AG04450 (cell line): ENCODE results near the gene TMX4. TPM values are rescaled to one million over a fixed set of nuclear protein-coding genes. Genes with fewer than 3 reads are reported as not detected.

Experiments
- CTCF ChIA-PET: fragments of 300-600, 350-600 bp; formaldehyde crosslinking; extraction: SDS; loops from one replicate; lab custom pipeline; 2022; ENCODE audit warnings: antibody characterized with exemption, inconsistent platforms; lab: Charles Lee
- POLR2A ChIA-PET: fragments of 350-600 bp; formaldehyde crosslinking; extraction: SDS; loops from one replicate; lab custom pipeline; 2021; ENCODE audit warnings: antibody characterized with exemption, inconsistent platforms; lab: Yijun Ruan, JAX
- DNase-seq: peaks from one replicate; pipeline ENCODE4 v3.0.0-alpha.2; 2011; ENCODE audit warnings: low read depth, low spot score
- H3K27ac ChIP-seq: one replicate; pipeline ENCODE4 v1.5.1; 2012; ENCODE audit warnings: low read depth, low read length, control low read depth
- H3K27me3 ChIP-seq: one replicate; pipeline ENCODE4 v1.6.0; 2012; ENCODE audit warnings: low read length; ENCODE audit not compliant: control insufficient read depth, insufficient read depth
- H3K4me3 ChIP-seq: 2 replicates; pipeline ENCODE4 v1.5.1; 2011; ENCODE audit warnings: mild to moderate bottlenecking, low read depth, low read length, control low read depth
- H3K9me3 ChIP-seq: 2 replicates; pipeline ENCODE4 v1.5.1; 2012; ENCODE audit warnings: low read length; ENCODE audit not compliant: control insufficient read depth, insufficient read depth
- polyA plus RNA-seq: library from polyadenylated mRNA; depleted of rRNA; stranded (reverse); fragments of >200 nt; gene quantifications from 2 replicates; pipeline ENCODE4 v1.2.3, GENCODE V29; 2011
- TF ChIP-seq, protein P1 (sequence below): IDR thresholded peaks from 2 replicates; pipeline ENCODE4 v1.5.1; 2011; ENCODE audit warnings: low read depth, low read length, control low read depth, inconsistent platforms

Gene TMX4
- polyA plus RNA-seq, 1 experiment = 15.6 TPM

GRCh38 chr20:7994809-7995208 lies 24.8 kb downstream of the TMX4 start:
- ChIA-PET POLR2A (no interaction called here), CTCF (no interaction called here)
- TF ChIP-seq, protein P1, sequence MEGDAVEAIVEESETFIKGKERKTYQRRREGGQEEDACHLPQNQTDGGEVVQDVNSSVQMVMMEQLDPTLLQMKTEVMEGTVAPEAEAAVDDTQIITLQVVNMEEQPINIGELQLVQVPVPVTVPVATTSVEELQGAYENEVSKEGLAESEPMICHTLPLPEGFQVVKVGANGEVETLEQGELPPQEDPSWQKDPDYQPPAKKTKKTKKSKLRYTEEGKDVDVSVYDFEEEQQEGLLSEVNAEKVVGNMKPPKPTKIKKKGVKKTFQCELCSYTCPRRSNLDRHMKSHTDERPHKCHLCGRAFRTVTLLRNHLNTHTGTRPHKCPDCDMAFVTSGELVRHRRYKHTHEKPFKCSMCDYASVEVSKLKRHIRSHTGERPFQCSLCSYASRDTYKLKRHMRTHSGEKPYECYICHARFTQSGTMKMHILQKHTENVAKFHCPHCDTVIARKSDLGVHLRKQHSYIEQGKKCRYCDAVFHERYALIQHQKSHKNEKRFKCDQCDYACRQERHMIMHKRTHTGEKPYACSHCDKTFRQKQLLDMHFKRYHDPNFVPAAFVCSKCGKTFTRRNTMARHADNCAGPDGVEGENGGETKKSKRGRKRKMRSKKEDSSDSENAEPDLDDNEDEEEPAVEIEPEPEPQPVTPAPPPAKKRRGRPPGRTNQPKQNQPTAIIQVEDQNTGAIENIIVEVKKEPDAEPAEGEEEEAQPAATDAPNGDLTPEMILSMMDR = no peak
- Histone ChIP-seq H3K27ac (no peak overlapping the region), H3K4me3 (no peak overlapping the region), H3K27me3 (no peaks in the 10 kb centered on the region), H3K9me3 (no peaks in the 10 kb centered on the region)
- no peak for DNase-seq

- Histone ChIP-seq H3K9me3 (no peaks in the 10 kb centered on the region), H3K4me3 (no peak overlapping the region), H3K27me3 (no peaks in the 10 kb centered on the region), H3K27ac (no peak overlapping the region)
- no peak for DNase-seq
- TF ChIP-seq, protein P1 = no peak
- ChIA-PET CTCF (no interaction called here), POLR2A (no interaction called here)
Observed at GRCh38 chr20:7993703-7994102, 25.9 kb downstream of the TMX4 start.

DNA sequence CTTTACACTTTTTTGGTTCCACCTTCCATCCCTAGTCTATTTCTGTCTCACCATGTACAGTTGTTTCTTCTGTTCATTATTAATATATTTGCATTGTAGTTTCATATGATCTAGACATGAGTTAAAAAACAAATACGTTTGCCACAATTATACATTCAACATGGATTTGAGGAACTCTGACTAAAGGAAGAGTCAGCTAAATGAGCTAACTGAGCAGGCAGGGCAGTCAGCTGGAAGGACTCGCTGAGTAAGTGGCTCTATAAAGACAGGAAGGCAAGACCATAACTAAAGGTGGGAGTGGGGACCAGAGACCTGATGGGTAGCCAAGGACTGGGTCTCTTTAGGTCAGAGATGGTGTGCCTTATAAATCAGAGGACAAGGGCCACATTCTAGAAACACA lies 26.3 kb downstream of the TMX4 start:
- ChIA-PET CTCF (no interaction called here), POLR2A (no interaction called here)
- no peak overlapping the region for H3K27ac ChIP-seq
- no peak for DNase-seq
- H3K27me3 ChIP-seq = no peaks in the 10 kb centered on the region
- H3K9me3 ChIP-seq = no peaks in the 10 kb centered on the region
- no peak overlapping the region for H3K4me3 ChIP-seq
- TF ChIP-seq, protein P1 = no peak

DNA sequence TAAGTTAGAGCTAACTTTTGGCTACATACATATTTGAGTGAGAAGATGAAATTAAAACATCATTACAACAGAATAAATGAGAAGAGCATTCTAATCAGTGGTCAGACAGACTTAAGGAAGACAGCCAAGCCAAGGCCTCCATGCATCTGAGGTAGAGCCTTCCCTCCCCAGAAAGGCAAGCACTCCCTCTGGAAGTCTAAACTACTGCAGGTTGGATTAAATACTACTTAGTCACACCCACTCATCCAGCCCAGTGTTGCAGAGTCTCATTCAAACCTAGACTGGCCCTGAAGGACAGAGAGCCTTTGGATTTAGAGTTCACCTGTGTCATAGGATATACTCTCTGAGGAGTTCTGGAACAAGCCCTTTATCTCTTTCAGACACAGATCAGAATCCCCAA lies 29.2 kb downstream of the TMX4 start:
- ChIA-PET POLR2A (no interaction called here), CTCF (interaction anchor here (4.2 kb wide), 1 partner anchor 731 kb away, joined by 24 read pairs; no protein-coding TSS in a partner anchor)
- no peak for DNase-seq
- Histone ChIP-seq H3K4me3 (no peak overlapping the region), H3K9me3 (no peaks in the 10 kb centered on the region), H3K27me3 (no peaks in the 10 kb centered on the region), H3K27ac (no peak overlapping the region)
- TF ChIP-seq, protein P1 = no peak

GRCh38 chr20:7989379-7989778 lies 30.2 kb downstream of the TMX4 start:
- H3K9me3 ChIP-seq = no peaks in the 10 kb centered on the region
- H3K4me3 ChIP-seq = no peak overlapping the region
- no peak for DNase-seq
- H3K27ac ChIP-seq = no peak overlapping the region
- CTCF ChIA-PET = interaction anchor here (0.7 to 4.2 kb wide), 6 partner anchors 9 to 1744 kb away, joined by 3 to 24 read pairs (median 5); no protein-coding TSS in a partner anchor
- POLR2A ChIA-PET = no interaction called here
- H3K27me3 ChIP-seq = no peaks in the 10 kb centered on the region
- TF ChIP-seq, protein P1 = no peak
